Stimulated activated CD4-positive, alpha-beta T cell treated with anti-CD3 and anti-CD28 coated beads, Interleukin-1b, Interleukin-23, amount 100 ng/mL, for 4 hours (primary cell): ENCODE data around the gene SULT2A1.
"Not testable (repeated sequence)": the region's sequence is repeated elsewhere in the genome, so short reads cannot be mapped to it uniquely, and the experiment has no call there.

Source experiments
- DNase-seq, 2 donors: peaks; one replicate each; pipeline ENCODE4 v3.0.0-alpha.2; 2020; ENCODE audit warnings: low read depth in 2 of 2

Gene SULT2A1

DNA sequence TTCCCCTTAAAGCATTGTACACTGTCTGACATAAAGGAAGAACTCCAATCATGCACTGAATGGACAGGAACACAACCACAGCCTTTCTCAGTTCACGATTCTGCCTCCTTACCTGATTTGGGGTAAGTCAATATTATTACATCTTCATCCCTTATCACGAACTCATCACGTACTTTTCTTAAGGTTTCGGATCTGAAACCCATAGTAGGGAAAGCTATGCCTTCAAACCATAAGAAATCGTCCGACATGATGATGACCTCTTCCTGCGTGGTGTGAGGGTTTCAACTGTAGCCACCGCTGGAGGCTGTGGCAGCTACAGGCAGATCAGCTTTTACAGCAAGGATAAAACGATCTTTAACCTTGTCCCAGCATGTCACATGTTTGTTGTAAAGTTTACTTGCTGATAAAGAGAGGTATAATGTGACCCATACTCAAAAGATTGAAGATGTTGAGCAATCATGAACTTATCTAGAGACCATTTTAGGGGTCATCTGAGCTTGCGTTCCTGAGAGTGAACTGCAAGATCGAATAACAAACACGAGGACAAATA, at the start of gene SULT2A1:
TSS of gene SULT2A1 (minus strand) at position 306 of the 550 bp plus-strand sequence. CDS start at position 248, 58 bp downstream.
- DNase-seq = no peak

GRCh38 chr19:47928581-47928980, 42.5 kb upstream of the SULT2A1 start:
- DNase-seq = not testable (repeated sequence)

- not testable (repeated sequence) for DNase-seq
These were observed 34.0 kb upstream of the SULT2A1 start for GRCh38 chr19:47920107-47920506.

DNA sequence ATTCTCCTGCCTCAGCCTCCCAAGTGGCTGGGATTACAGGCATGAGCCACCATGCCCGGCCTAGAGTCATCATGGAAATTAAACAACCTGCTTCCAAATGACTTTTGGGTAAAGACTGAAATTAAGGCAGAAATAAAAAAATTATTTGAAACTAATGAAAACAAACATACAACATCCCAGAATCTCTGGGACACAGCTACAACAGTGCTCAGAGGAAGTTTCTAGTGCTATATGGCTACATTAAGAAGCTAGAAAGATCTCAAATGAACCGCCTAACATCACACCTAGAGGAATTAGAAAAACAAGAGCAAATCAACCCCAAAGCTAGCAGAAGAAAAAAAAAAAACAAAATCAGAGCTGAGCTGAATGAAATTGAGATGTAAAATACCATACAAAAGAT, 24.1 kb upstream of the SULT2A1 start:
- not testable (repeated sequence) for DNase-seq

GRCh38 chr19:47909350-47909749, 23.2 kb upstream of the SULT2A1 start:
- DNase-seq = peak; percentile 19 to 49

DNA sequence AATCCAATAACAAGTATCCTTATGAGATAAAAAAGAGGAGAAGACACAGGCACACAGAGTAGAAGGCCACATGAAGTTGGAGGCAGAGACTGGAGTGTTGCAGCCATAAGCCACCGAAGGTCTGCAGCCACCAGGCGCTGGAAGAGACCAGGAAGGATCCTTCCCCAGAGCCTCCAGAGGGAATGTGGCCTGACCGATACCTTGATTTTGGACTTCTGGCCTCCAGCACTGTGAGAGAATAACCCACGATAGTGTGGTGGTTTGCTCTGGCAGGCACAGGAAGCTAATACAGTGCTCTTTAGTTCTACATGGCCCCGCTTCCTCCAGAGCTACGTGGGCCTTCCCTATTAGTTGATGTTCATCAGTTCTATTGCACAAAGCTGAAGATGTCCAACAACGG, 15.3 kb upstream of the SULT2A1 start:
- DNase-seq = no peak

- DNase-seq = no peak
These were observed 13.2 kb upstream of the SULT2A1 start for GRCh38 chr19:47899335-47899734.

- DNase-seq = no peak
These were observed 11.7 kb upstream of the SULT2A1 start for GRCh38 chr19:47897861-47898260.

- DNase-seq = no peak
These were observed 10.7 kb upstream of the SULT2A1 start for GRCh38 chr19:47896773-47897172.

DNA sequence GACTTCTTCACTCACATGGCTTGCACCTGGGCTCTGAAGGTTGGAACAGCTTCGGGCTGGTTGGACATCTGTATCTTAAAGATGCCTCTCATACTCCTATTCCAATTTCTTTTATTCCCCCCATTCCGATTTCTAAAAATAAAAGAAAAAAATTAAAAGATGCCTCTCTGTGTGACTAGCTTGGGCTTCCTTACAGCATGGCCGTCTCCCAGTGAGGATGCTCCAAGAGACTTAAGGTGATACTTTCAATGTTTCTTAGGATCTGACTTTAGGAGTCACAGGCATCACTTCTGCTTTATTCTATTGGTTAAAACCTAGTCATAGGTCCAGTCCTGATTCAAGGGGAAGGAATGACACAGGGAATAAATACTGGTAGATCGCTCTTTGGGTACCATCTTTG, 9.9 kb upstream of the SULT2A1 start:
- DNase-seq = no peak

DNA sequence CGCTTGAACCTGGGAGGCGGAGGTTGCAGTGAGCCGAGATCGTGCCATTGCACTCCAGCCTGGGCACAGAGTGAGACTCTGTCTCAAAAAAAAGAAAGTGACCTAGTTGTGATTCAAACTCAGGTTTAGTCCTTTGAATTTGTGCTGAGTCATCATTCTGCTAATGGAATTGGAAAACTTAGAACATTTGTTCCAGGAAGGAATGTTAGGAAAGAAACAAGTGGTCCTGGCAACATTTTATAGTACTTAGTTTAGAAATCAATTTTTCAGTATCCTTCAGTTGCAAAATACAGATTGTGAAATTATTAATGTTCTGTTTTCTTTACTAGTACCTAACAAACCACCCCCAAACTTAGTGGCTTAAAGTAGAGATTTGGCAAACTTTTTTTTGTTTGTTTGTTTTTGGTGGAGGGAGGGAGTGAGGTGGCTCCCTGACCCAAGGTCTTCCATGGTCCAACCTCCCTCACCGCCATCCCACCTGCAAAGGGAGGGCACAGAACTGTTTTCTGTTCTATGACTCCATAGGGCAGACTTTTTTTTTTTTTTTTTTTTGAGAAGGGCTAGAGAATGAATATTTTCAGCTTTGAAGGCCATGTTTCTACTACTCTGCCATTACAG, 9.2 kb upstream of the SULT2A1 start:
- DNase-seq = no peak

DNA sequence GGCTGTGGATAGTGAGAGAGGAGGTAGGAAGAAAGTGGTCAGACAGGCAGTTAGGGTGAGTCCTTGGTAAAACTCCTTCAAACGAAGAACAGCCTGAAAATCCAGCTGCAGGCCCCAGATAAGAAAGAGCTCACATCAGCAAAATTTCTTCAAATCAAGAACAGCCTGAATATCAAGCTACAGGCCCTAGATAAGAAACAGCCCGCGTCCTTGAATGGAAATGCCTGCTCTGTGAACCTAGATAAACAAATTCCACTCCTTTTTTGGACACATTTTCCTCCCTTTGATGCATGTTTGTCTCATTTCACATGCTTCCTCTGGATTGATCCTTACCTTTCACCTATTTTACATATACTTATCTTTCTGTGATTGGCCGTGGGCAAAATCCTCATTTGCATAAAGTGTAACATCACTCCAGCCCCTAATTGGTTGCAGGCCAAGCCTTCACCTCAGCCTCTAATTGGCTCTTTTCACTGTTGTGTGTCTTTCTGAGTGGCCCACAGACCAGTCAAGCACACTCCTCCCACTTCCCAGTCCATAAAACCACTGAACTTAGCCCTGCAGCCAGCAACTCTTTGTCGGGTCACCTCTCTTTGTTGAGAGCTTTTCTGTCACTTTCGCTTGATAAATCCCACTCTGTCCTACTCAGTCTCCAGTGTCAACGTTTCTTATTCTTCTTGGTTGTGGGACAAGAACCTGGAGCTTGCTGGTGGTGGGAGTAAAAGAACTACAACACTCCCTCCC, 6.0 kb upstream of the SULT2A1 start:
- no peak for DNase-seq

DNA sequence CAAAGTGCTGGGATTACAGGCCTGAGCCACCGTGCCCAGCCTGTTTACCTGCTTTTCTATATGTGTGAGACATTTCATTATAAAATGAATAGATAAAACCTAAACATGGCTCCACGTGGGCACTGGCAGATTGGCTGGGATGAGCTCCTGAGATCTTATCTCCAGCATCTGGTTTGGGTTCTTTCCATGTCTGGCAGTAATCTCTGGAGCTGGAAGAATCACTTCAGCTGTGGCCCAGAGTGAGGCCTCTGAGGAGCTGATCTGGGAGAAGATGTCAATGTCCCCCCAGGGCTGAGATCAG, 5.5 kb upstream of the SULT2A1 start:
- DNase-seq = no peak

- no peak for DNase-seq
These were observed 4.9 kb upstream of the SULT2A1 start for GRCh38 chr19:47890865-47891621.

DNA sequence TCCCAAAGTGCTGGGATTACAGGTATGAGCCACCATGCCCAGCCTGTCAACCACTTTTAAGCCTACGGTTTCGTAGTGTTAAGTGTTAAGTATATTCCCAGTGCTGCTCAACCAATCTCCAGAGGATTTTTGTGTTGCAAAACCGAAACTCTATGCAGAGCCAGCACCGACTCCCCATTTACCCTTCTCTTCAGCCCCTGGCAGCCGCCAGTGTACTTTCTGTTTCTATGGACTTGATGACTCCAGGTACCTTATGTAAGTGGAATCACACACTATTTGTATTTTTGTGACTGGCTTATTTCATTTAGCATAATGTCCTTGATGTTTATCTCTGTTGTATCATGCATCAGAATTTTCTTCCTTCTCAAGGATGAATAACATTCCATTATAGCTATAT, 1.1 kb downstream of the SULT2A1 start:
- no peak for DNase-seq

- no peak for DNase-seq
These were observed 3.2 kb downstream of the SULT2A1 start for GRCh38 chr19:47882890-47883289.

DNA sequence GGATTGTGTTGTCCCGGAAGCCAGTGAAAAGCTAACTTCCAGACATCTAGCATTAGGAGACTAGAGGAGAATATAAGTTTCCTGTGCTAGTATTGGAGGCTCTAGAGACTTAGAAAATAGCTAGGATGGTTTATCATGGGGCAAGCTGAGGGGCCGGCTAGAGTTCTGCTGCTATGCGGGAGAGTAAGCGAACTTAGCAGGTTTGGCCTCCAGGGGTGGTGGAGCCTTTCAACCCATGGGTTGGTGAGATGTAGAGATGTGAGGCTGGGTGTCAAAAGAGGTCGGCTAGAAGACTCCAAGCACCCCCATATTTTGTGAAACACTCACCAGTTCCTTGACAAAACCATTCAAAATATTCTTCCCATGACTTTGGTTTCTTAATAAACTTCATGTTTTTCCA, 4.4 kb downstream of the SULT2A1 start:
- no peak for DNase-seq

DNA sequence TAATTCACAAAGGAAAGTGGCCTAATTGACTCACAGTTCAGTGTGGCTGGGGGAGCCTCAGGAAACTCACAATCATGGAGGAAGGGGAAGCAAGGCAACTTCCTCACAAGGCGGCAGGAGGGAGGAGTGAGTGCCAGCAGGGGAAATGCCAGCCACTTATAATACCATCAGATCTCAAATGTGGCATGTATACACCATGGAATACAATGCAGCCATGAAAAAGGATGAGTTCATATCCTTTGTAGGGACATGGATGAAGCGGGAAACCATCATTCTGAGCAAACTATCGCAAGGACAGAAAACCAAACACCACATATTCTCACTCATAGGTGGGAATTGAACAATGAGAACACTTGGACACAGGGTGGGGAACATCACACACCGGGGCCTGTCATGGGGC, 6.7 kb downstream of the SULT2A1 start:
- DNase-seq = not testable (repeated sequence)

GRCh38 chr19:47878906-47879305, 7.2 kb downstream of the SULT2A1 start:
- no peak for DNase-seq

DNA sequence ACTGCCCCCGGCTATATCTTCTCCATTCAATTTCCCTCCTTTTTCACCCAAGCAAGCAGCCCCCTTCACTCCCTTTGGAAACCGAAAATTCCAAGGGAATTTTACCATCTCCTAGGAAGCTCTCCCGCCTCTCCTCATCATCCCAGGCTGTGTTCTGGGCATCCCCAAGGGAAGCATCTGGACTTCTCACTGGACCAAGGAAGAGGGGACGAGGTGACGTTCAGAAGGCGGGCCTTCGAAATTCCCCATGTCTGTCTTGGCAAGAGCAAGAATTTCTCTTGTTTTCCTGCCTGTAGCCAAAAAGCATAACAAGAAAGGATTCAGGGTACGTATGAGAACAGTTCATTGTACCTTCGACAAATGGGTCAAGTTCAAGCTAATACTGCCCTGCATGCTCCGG, 20.9 kb downstream of the SULT2A1 start:
- DNase-seq = no peak

- DNase-seq = peak; percentile 86 to 90
These were observed 22.6 kb downstream of the SULT2A1 start for GRCh38 chr19:47863514-47863936.

DNA sequence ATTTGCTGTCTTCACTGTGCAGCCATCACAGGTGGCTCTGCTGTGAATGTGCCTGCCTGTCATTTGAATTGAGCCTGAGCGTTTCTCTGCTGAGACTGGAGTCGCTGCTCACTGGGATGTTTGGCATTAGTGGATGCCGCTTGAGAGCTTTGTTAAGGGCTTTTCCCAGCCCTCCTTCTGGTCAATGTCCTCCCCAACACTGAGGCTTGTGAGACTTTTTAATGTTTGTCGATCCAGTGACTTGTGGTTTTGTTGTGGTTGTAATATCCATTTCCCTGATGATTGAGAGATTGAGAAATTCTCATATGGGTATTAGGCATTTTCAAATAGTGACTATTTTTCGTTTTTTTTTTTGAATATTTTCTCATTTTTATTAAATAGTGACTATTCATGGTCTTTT, 24.5 kb downstream of the SULT2A1 start:
- DNase-seq = no peak
